Measurements from ENCODE around the gene RAI1.
"Not testable (repeated sequence)": the region's sequence is repeated elsewhere in the genome, so short reads cannot be mapped to it uniquely, and the experiment has no call there.

The RAI1 gene

DNA sequence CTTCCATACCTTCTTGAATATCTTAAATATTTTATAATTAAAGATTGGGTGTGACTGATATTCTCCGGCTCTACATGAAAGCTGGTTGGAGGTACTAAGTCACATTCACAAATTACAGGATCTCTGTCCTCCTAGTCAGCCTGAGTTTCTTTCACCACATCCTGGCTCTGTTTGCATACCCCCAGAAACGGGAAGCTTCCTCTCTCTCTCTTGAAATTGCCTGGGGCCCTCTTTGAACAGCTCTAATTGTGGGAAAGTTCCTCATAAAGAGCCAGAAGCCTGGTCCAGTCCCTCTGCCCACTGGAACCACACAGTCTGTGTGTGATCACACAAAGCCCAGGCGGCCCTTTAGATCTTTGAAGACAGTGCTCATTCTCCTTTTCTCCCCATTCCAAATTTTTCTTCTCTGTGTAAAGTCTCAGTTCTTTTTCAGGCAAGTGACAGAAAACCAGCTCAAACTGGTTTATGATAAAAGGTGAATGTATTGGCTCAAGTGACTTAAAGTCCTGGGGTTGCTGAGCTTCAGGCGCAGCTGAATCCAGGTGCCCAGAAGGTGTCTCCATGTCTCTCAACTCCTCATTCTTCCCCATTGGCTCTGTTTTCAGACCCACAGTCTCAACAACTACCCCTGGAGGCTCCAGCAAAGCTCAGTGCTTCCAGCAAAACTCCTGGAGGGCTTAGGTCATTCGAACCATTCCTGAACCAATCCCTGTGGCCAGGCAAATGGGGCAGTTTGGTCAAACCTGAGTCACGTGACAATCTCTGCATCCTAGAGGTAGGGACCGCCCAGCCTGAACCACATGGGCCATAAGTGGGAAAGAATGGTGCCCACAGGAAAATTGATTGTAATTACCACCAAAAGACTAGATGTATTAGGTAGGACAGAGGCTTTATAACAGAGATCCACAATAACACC, 8.5 kb upstream of the RAI1 start:
- Histone ChIP-seq H3K27ac (ENCODE audit: low read depth, low read length, severe bottlenecking) (no peak overlapping the region), H3K4me1 (ENCODE audit: control insufficient read depth, insufficient read depth, low read length, poor library complexity, severe bottlenecking) (peaks cover 31% of the 10 kb centered on the region), H3K36me3 (ENCODE audit: control insufficient read depth, insufficient read depth, low read length) (no peaks in the 10 kb centered on the region), H3K9me3 (ENCODE audit: control insufficient read depth, low read length) (no peaks in the 10 kb centered on the region), H3K4me3 (ENCODE audit: extremely low read depth, insufficient read depth, low read length, poor library complexity, severe bottlenecking) (no peak overlapping the region)
- WGBS, 2 experiments (ENCODE audit: insufficient coverage in 2 of 2): 86 to 90% methylated on average over 4 to 6 of the region's 7 CpGs

DNA sequence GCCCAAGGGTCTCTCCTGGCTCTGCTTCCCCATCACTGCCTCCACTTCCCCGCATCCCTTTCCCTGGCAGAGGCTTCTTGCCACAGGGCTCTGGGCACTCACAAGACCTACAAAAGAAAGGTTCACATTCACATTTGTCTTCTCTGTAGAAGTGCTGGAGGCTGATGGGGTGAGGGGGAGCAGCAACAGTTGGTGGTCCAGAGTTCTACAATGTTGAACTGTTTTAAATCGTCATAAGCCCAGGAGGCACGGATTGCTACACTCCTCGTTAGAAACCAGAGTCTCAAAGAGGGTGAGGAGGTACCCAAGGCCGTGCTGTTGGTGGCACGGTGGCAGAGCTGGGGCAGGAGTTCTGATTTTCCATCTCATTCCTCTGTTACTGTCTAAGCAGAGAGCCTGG, 5.8 kb upstream of the RAI1 start:
- 79 to 86% methylated on average over 5 of the region's 6 CpGs for WGBS, 2 experiments (ENCODE audit: insufficient coverage in 2 of 2)
- Histone ChIP-seq H3K9me3 (ENCODE audit: control insufficient read depth, low read length) (no peaks in the 10 kb centered on the region), H3K4me1 (ENCODE audit: control insufficient read depth, insufficient read depth, low read length, poor library complexity, severe bottlenecking) (peaks cover 31% of the 10 kb centered on the region), H3K4me3 (ENCODE audit: extremely low read depth, insufficient read depth, low read length, poor library complexity, severe bottlenecking) (no peak overlapping the region), H3K36me3 (ENCODE audit: control insufficient read depth, insufficient read depth, low read length) (no peaks in the 10 kb centered on the region), H3K27ac (ENCODE audit: low read depth, low read length, severe bottlenecking) (no peak overlapping the region)

DNA sequence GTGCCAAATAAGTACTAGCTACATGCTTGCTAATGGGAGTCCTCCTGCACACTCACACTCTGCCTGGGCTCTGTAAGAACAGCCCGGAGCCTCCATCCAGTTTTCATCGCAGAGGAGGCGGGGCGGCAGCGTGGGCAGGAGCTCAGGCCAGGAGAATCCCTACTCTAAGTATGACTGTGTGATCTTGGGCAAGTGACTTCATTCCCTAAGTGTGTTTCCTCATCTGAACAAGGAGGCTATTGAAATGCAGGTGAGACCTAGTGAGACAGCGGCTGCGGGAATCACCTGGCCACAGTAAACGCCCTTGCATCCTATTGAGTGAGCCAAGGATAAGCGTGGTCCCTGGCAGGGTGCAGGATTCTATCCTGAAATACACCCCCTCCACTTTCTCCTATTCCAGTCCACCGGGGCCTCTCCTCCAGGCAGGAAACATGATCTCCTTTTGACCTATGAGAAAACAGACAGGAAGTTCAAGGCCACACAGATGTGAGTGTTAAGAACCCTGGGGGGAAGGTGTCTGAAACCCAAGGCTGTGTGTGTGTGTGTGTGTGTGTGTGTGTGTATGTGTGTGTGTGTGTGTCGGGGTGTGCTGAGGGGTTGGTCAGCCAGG, 5.2 kb upstream of the RAI1 start:
- Histone ChIP-seq H3K36me3 (ENCODE audit: control insufficient read depth, insufficient read depth, low read length) (no peaks in the 10 kb centered on the region), H3K4me3 (ENCODE audit: extremely low read depth, insufficient read depth, low read length, poor library complexity, severe bottlenecking) (no peak overlapping the region), H3K9me3 (ENCODE audit: control insufficient read depth, low read length) (no peaks in the 10 kb centered on the region), H3K27ac (ENCODE audit: low read depth, low read length, severe bottlenecking) (no peak overlapping the region), H3K4me1 (ENCODE audit: control insufficient read depth, insufficient read depth, low read length, poor library complexity, severe bottlenecking) (peaks cover 30% of the 10 kb centered on the region)
- WGBS, 2 experiments (ENCODE audit: insufficient coverage in 2 of 2): 31 to 55% methylated on average over 3 to 6 of the region's 11 CpGs

DNA sequence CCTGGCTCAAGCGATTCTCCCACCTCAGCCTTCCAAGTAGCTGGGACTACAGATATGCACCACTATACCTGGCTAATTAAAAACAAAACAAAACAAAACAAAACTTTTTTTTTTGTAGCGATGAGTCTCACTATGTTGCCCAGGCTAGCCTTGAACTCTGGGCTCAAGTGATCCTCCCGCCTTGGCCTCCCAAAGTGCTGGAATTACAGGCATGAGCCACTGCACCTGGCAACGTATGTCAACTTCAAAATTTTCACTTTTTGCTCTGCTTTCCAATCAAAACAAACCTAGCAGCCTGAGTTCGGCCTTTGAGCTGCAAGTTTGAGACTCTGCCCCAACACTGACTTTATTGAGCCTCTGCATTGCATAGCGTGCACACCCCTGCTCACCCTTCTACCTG, 4.5 kb upstream of the RAI1 start:
- no peak overlapping the region for H3K27ac ChIP-seq (ENCODE audit: low read depth, low read length, severe bottlenecking)
- H3K36me3 ChIP-seq (ENCODE audit: control insufficient read depth, insufficient read depth, low read length): no peaks in the 10 kb centered on the region
- peaks cover 25% of the 10 kb centered on the region for H3K4me1 ChIP-seq (ENCODE audit: control insufficient read depth, insufficient read depth, low read length, poor library complexity, severe bottlenecking)
- no peaks in the 10 kb centered on the region for H3K9me3 ChIP-seq (ENCODE audit: control insufficient read depth, low read length)
- WGBS, 2 experiments (ENCODE audit: insufficient coverage in 2 of 2): 93 to 94% methylated on average over 6 of the region's 6 CpGs
- H3K4me3 ChIP-seq (ENCODE audit: extremely low read depth, insufficient read depth, low read length, poor library complexity, severe bottlenecking): no peak overlapping the region

DNA sequence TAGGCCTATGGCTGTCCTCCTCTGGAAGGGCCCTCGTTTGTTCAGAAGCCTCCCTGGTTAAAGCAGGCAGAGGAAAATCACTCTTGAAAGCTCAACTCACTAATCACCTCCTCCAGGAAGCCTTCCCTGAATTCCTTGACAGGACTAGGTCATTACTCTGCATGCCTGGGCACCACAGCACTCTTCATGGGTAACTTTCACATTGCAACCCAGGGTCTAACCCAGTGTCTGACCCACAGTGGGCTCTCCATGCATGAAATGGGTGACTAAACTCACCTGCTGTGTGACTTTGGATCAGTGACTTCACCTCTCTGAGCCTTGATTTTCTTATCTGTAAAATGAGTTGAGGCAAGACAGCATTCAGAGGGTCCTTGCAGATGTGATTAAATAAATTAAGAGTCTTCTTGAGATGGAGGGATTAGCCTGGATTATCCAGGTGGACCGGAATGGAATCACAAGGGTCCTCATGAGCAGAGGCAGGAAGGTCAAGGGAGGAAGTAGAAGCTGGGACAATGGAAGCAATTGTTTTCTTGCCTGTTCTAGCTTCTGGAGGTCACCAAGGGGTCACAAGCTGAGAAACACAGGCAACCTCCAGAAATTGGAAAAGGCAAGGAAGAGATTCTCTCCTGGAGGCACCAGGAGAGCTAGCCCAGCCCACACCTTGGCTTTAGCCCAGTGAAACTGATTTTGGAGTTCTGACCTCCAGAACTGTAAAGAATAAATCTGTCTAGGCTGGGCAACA, 3.8 kb upstream of the RAI1 start:
- no peak overlapping the region for H3K27ac ChIP-seq (ENCODE audit: low read depth, low read length, severe bottlenecking)
- H3K4me3 ChIP-seq (ENCODE audit: extremely low read depth, insufficient read depth, low read length, poor library complexity, severe bottlenecking): no peak overlapping the region
- peaks cover 17% of the 10 kb centered on the region for H3K4me1 ChIP-seq (ENCODE audit: control insufficient read depth, insufficient read depth, low read length, poor library complexity, severe bottlenecking)
- H3K36me3 ChIP-seq (ENCODE audit: control insufficient read depth, insufficient read depth, low read length): no peaks in the 10 kb centered on the region
- no peaks in the 10 kb centered on the region for H3K9me3 ChIP-seq (ENCODE audit: control insufficient read depth, low read length)
- 73 to 80% methylated on average over 2 of the region's 2 CpGs for WGBS, 2 experiments (ENCODE audit: insufficient coverage in 2 of 2)

DNA sequence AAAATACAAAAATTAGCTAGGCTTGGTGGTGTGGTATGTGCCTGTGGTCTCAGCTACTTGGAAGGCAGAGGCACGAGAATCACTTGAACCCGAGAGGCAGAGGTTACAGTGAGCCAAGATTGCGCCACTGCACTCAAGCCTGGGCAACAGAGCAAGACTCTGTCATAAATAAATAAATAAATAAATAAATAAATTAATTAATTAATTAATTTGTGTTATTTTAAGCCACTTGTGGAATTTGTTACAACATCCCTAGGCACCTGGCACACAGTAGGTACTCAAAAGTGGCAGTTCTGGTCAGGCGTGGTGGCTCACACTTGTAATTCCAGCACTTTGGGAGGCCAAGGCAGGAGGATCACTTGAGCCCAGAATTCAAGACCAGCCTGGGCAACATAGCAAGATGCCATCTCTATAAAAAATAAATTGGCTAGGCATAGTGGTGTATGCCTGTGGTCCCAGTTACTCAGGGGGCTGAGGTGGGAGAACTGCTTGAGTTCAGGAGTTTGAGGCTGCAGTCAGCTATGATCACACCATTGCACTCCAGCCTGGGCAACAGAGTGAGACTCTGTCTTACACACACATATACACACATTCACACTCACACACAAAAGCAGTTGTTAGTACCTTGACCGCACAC, 3.1 kb upstream of the RAI1 start:
- not testable (repeated sequence) for H3K27ac ChIP-seq (ENCODE audit: low read depth, low read length, severe bottlenecking); H3K9me3 ChIP-seq (ENCODE audit: control insufficient read depth, low read length); H3K4me3 ChIP-seq (ENCODE audit: extremely low read depth, insufficient read depth, low read length, poor library complexity, severe bottlenecking); H3K36me3 ChIP-seq (ENCODE audit: control insufficient read depth, insufficient read depth, low read length)
- WGBS, 2 experiments (ENCODE audit: insufficient coverage in 2 of 2): 91 to 97% methylated on average over 2 to 3 of the region's 5 CpGs
- peaks cover 13% of the 10 kb centered on the region for H3K4me1 ChIP-seq (ENCODE audit: control insufficient read depth, insufficient read depth, low read length, poor library complexity, severe bottlenecking)

DNA sequence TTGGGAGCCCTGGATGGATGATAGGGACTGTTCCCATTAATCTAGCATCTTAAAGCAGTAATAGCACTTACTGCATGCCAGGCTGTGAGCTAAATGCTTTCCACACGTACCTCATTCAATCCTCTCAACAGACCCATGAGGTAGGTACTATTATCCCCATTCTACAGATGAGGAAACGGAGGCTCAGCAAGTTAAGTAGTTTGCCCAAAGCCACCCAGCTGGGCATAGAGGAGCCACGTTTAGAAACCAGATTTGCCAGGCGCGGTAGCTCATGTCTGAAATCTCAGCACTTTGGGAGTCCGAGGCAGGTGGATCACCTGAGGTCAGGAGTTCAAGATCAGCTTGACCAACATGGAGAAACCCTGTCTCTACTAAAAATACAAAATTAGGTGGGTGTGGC, 2.0 kb upstream of the RAI1 start:
- Histone ChIP-seq H3K27ac (ENCODE audit: low read depth, low read length, severe bottlenecking) (no peak overlapping the region), H3K4me3 (ENCODE audit: extremely low read depth, insufficient read depth, low read length, poor library complexity, severe bottlenecking) (no peak overlapping the region), H3K36me3 (ENCODE audit: control insufficient read depth, insufficient read depth, low read length) (no peaks in the 10 kb centered on the region), H3K4me1 (ENCODE audit: control insufficient read depth, insufficient read depth, low read length, poor library complexity, severe bottlenecking) (peaks cover 18% of the 10 kb centered on the region), H3K9me3 (ENCODE audit: control insufficient read depth, low read length) (no peaks in the 10 kb centered on the region)
- WGBS, 2 experiments (ENCODE audit: insufficient coverage in 2 of 2): 83 to 84% methylated on average over 5 to 6 of the region's 6 CpGs

DNA sequence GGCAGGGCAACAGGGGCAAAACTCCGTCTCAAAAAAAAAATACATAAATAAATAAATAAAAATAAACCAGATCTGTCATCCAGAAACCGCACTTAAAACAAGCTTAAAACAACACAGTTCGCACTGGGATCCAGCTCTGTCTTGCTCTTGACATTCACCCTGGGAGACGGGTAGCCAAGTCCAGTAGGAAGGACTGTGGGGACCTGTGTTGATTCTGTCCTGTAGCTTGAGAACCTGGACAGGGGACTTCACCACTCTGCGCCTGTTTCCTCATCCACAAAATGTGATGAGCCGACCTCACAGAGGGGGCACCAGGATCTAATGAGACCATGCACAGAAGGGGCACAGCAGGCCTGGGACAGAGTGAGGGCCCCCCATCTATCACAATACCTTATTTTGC, 1.5 kb upstream of the RAI1 start:
- Histone ChIP-seq H3K4me1 (ENCODE audit: control insufficient read depth, insufficient read depth, low read length, poor library complexity, severe bottlenecking) (peaks cover 23% of the 10 kb centered on the region), H3K36me3 (ENCODE audit: control insufficient read depth, insufficient read depth, low read length) (no peaks in the 10 kb centered on the region), H3K27ac (ENCODE audit: low read depth, low read length, severe bottlenecking) (no peak overlapping the region), H3K9me3 (ENCODE audit: control insufficient read depth, low read length) (no peaks in the 10 kb centered on the region), H3K4me3 (ENCODE audit: extremely low read depth, insufficient read depth, low read length, poor library complexity, severe bottlenecking) (no peak overlapping the region)
- 80 to 91% methylated on average over 1 to 4 of the region's 6 CpGs for WGBS, 2 experiments (ENCODE audit: insufficient coverage in 2 of 2)

DNA sequence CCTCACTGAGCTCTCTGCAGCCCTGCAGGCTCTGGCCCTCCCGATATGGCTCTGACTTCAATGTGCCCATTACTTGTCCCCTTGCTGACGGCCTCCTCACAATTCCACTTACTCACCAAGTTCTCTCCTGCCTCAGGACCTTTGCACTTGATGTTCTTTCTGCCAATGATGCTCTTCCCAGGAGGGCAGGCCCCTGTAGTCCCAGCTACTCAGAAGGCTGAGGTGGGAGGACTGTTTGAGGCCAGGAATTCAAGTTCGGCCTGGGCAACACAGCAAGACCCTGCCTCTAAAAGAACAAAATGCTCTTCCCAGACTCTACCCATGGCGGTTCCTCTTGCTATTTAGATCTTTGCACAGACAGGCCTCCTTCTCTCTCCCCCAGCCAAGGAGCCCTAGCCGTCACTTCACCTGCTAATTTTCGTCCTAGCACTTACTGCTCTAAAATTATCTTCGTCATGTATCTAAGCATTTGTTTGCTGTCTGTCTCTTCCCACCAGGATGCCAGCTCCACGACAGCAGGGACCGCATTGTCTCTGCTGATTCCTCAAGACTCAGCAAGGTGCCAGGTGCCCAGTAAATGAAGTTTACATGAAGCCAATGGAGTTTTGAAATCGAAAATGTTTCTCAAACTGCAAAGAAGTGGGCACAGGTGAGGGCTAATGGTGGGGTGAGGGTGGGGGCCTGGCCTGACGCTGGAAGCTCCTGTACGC, 626 bp upstream of the RAI1 start:
- Histone ChIP-seq H3K36me3 (ENCODE audit: control insufficient read depth, insufficient read depth, low read length) (no peaks in the 10 kb centered on the region), H3K9me3 (ENCODE audit: control insufficient read depth, low read length) (no peaks in the 10 kb centered on the region), H3K4me3 (ENCODE audit: extremely low read depth, insufficient read depth, low read length, poor library complexity, severe bottlenecking) (no peak overlapping the region), H3K4me1 (ENCODE audit: control insufficient read depth, insufficient read depth, low read length, poor library complexity, severe bottlenecking) (peaks cover 29% of the 10 kb centered on the region), H3K27ac (ENCODE audit: low read depth, low read length, severe bottlenecking) (peak overlapping the region; percentile 92)
- WGBS, 2 experiments (ENCODE audit: insufficient coverage in 2 of 2): 52 to 60% methylated on average over 9 to 12 of the region's 12 CpGs

DNA sequence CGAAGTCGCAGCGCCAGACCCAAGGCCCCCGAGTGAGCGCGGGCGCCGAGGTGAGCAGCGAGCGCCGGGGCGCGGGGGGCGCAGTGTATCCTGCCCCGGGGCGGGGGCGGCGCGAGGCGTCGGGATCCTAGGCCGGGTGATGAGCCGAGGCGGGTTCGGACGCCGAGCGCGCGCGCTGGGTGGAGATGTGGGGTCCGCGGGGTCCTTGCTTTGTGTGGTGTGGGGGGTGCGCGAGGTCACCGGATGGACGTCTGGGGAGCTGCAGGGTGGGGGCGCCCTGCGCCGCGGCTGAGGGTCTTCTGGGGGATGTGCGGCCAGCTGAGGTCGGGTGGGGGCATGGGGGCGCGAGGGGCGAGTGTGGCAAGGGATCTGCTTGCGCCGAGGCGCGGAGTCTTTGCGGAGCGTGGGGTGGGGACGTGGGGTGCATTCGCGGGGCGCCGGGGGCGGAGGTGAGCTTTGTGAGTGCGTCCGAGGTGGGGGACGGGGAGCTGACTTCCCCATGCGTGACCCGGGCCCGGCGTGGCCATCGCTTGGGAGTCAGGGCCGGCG, 560 bp downstream of the RAI1 start:
- H3K4me3 ChIP-seq (ENCODE audit: extremely low read depth, insufficient read depth, low read length, poor library complexity, severe bottlenecking): peak overlapping the region; percentile 88
- peaks cover 29% of the 10 kb centered on the region for H3K4me1 ChIP-seq (ENCODE audit: control insufficient read depth, insufficient read depth, low read length, poor library complexity, severe bottlenecking)
- WGBS, 2 experiments (ENCODE audit: insufficient coverage in 2 of 2): 0% methylated on average over 15 to 52 of the region's 68 CpGs
- no peaks in the 10 kb centered on the region for H3K36me3 ChIP-seq (ENCODE audit: control insufficient read depth, insufficient read depth, low read length)
- peak overlapping the region; percentile 92 for H3K27ac ChIP-seq (ENCODE audit: low read depth, low read length, severe bottlenecking)
- H3K9me3 ChIP-seq (ENCODE audit: control insufficient read depth, low read length): no peaks in the 10 kb centered on the region
